Immature natural killer cell (primary cell): ENCODE measurements around the gene IGF2BP2. TPM values are rescaled to one million over a fixed set of nuclear protein-coding genes. Genes with fewer than 3 reads are reported as not detected.

ENCODE experiments used
- DNase-seq, 3 donors: peaks; one replicate each; pipeline ENCODE4 v3.0.0; 2022; ENCODE audit warnings: mixed read lengths in 1 of 3
- H3K27ac Mint-ChIP-seq, 6 donors: one replicate each; pipeline ENCODE4 v1.8.0; 2020; ENCODE audit warnings: mixed read lengths in 6 of 6, mild to moderate bottlenecking in 5 of 6, inconsistent platforms in 4 of 6, moderate library complexity in 3 of 6
- H3K27me3 Mint-ChIP-seq, 3 donors: one replicate each; pipeline ENCODE4 v1.8.0; 2020 to 2021; ENCODE audit warnings: low read depth in 3 of 3, mild to moderate bottlenecking in 3 of 3, mixed read lengths in 3 of 3, moderate library complexity in 3 of 3, inconsistent platforms in 1 of 3
- H3K36me3 Mint-ChIP-seq, 3 donors: one replicate each; pipeline ENCODE4 v1.8.0; 2020; ENCODE audit warnings: mixed read lengths in 3 of 3, inconsistent platforms in 2 of 3, mild to moderate bottlenecking in 2 of 3
- H3K4me1 Mint-ChIP-seq, 2 donors: one replicate each; pipeline ENCODE4 v1.8.0; 2020; ENCODE audit warnings: inconsistent platforms in 2 of 2, mild to moderate bottlenecking in 2 of 2, mixed read lengths in 2 of 2, moderate library complexity in 1 of 2
- H3K4me3 Mint-ChIP-seq, 5 donors: one replicate each; pipeline ENCODE4 v1.8.0; 2020; ENCODE audit warnings: mild to moderate bottlenecking in 5 of 5, mixed read lengths in 5 of 5, inconsistent platforms in 3 of 5, moderate library complexity in 3 of 5
- H3K9me3 Mint-ChIP-seq, 6 donors: one replicate each; pipeline ENCODE4 v1.8.0; 2020; ENCODE audit warnings: mild to moderate bottlenecking in 6 of 6, mixed read lengths in 6 of 6, inconsistent platforms in 4 of 6, moderate library complexity in 3 of 6
- polyA plus RNA-seq, 3 donors: library from polyadenylated mRNA; unstranded; fragments of 300-500 nt; fragmentation: Illumina TruSeq; gene quantifications; one replicate each; pipeline ENCODE4 v1.2.3, GENCODE V29; 2021

Gene IGF2BP2
- polyA plus RNA-seq, 3 donors from 2014 or later = 0.42 to 0.86 (median 0.43) TPM

DNA sequence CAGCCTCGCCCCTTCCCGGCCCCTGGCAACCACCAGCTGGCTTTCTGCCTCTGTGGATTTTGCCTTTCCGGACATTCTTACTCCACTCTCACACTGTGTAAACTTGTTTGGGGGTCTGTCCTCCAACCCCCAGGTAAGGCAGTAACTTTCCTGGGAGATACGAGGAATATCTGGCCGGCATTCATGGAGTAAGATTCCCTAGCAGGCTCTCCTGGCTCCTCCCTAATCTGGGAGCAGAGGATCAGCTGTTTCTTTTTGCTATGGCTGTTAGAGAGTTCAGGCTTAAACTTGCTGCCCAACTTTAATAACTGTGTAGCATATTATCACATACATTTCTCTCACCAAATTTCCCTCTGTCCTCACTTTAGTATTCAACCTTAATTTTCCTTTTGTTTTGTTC is 64.3 kb downstream of the IGF2BP2 start:
- Mint-ChIP-seq H3K4me1 (peaks cover 17 to 26% of the 10 kb centered on the region in 2 donors), H3K27me3 (peaks cover 0 to 9% (median 4%) of the 10 kb centered on the region in 3 donors), H3K4me3 (no peak overlapping the region), H3K36me3 (peaks cover 0 to 6% (median 0%) of the 10 kb centered on the region in 3 donors), H3K27ac (peak overlapping the region in 2 of 6 donors; percentile 8 to 61), H3K9me3 (peaks cover 0 to 2% (median 0%) of the 10 kb centered on the region in 6 donors)
- DNase-seq = no peak

DNA sequence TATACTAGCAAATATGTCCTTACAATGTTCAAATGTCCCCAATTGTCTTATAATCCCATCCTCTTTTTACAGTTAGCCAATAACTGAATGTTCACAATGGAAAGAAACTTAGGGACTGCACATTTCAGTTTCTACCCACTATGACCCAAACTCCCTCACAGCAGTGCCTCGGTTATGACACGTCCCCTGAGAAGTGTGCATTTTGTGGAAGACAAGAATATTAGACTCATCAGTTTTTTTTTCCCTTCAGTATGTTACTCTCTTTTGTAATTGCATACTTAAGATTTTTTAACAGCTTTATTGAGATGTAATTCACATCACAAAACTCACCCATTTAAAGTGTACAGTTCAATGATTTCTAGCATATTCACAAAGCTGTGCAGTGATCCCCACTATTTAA is 64.8 kb downstream of the IGF2BP2 start:
- Mint-ChIP-seq H3K4me3 (no peak overlapping the region), H3K9me3 (peaks cover 0 to 2% (median 0%) of the 10 kb centered on the region in 6 donors), H3K27me3 (peaks cover 0 to 6% (median 4%) of the 10 kb centered on the region in 3 donors), H3K27ac (peak overlapping the region in 1 of 6 donors; percentile 61), H3K36me3 (peaks cover 0 to 6% (median 0%) of the 10 kb centered on the region in 3 donors), H3K4me1 (peaks cover 17 to 26% of the 10 kb centered on the region in 2 donors)
- DNase-seq = no peak

DNA sequence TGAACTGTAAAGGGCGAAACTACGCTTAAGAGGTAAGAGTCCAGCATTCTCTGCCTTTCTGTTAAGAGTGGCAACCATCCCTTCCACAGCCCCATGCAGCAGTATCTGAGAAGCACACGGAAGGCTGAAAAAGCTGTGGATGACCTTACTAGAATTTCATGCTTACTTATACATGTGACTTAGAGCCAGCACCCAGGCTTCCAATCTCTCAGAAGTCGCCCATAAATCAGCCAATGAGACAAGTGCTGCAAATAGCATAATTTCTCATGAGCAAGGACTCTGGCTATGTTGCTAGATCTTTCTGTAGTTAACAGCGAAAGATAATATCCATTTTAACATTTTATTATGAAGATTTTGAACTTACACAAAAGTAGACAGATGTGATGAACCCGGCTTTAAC is 65.3 kb downstream of the IGF2BP2 start:
- H3K27ac Mint-ChIP-seq = peak overlapping the region in 1 of 6 donors; percentile 61
- peaks cover 0 to 8% (median 2%) of the 10 kb centered on the region in 3 donors for H3K36me3 Mint-ChIP-seq
- no peak for DNase-seq
- peaks cover 0 to 6% (median 4%) of the 10 kb centered on the region in 3 donors for H3K27me3 Mint-ChIP-seq
- no peak overlapping the region for H3K4me3 Mint-ChIP-seq
- H3K4me1 Mint-ChIP-seq = peaks cover 17 to 26% of the 10 kb centered on the region in 2 donors
- peaks cover 0 to 2% (median under 1%) of the 10 kb centered on the region in 6 donors for H3K9me3 Mint-ChIP-seq

DNA sequence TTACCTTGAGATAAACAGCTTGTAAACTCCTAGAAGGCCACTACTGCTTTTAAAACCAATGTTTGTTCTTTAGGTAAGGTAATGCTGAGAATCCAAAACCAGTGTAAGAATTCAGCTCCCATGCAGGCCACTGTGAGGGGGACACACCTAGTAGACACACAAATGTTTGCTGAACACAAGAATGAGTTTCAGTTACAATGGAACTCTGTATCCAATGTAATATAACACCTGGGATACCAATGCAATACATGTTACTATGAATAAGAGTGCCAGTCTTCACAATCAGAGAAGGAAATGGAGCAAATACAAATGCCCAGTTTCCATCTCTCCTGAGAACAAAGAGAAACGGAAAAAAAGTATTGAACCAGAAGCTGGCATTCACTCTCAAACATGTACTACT is 65.9 kb downstream of the IGF2BP2 start:
- H3K27me3 Mint-ChIP-seq = peaks cover 0 to 6% (median 4%) of the 10 kb centered on the region in 3 donors
- DNase-seq = no peak
- H3K36me3 Mint-ChIP-seq = peaks cover 0 to 12% (median 6%) of the 10 kb centered on the region in 3 donors
- no peak overlapping the region for H3K4me3 Mint-ChIP-seq
- H3K9me3 Mint-ChIP-seq = peaks cover 0 to 5% (median 1%) of the 10 kb centered on the region in 6 donors
- H3K27ac Mint-ChIP-seq = no peak overlapping the region
- peaks cover 17 to 26% of the 10 kb centered on the region in 2 donors for H3K4me1 Mint-ChIP-seq

DNA sequence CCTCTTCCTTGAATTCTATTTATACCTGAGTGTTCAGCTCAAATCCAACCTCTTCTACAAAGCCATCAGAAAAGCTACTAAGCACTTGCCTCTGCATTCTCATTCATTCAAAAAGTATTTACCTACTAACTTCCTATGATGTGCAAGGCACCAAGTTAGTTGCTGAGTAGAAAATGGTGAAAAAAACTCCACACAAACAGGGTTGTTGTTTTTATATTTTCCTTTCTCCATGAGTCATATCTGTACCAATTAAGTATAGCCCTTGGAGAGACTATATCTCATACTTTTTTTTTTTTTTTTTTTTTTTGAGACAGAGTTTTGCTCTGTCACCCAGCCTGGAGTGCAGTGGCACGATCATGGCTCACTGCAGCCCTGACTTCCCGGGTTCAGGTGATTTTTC is 67.7 kb downstream of the IGF2BP2 start:
- peaks cover 10 to 12% of the 10 kb centered on the region in 2 donors for H3K4me1 Mint-ChIP-seq
- no peak overlapping the region for H3K4me3 Mint-ChIP-seq
- peaks cover 0 to 12% (median 6%) of the 10 kb centered on the region in 3 donors for H3K36me3 Mint-ChIP-seq
- H3K27ac Mint-ChIP-seq = no peak overlapping the region
- no peak for DNase-seq
- H3K9me3 Mint-ChIP-seq = peaks cover 0 to 5% (median 1%) of the 10 kb centered on the region in 6 donors
- peaks cover 0 to 6% (median 4%) of the 10 kb centered on the region in 3 donors for H3K27me3 Mint-ChIP-seq

DNA sequence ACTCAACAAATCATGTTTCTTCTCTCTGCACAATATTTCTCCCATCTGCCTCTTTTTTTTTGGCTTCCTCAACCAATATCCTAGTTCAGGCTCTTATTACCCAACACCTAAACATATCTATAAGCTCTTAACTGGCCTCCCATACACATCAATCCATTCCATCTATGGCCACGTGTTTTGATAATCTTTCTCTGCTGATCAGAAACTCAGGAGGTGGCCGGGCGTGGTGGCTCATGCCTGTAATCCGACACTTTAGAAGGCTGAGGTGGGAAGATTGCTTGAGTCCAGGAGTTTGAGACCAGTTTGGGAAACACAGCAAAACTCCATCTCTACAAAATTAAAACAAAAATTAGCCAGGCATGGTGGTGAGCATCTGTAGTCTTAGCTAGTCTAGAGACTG is 68.4 kb downstream of the IGF2BP2 start:
- Mint-ChIP-seq H3K27me3 (peaks cover 0 to 6% (median 0%) of the 10 kb centered on the region in 3 donors), H3K9me3 (peaks cover 0 to 5% (median 1%) of the 10 kb centered on the region in 6 donors), H3K36me3 (peaks cover 0 to 12% (median 6%) of the 10 kb centered on the region in 3 donors), H3K4me3 (no peak overlapping the region), H3K4me1 (peaks cover 5 to 7% of the 10 kb centered on the region in 2 donors), H3K27ac (no peak overlapping the region)
- no peak for DNase-seq

DNA sequence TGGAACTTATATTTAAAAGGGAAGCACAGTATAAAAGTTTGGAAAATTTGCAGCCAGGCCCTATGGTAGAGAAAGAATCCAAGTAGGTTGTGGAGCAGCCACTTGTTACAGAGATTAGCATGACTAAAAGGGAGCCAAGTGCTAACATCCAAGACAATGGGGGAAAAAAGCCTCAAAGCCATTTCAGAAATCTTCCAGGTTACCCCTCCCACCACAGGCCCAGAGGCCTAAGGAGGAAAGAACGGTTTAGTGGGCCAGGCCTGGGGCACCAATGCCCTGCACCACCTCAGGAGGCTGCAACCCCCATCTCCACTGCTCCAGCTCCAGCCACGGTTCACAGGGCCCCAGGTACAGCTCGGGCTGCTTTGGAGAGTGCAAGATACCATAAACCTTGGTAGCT is 69.9 kb downstream of the IGF2BP2 start:
- peaks cover 0 to 2% (median 0%) of the 10 kb centered on the region in 3 donors for H3K27me3 Mint-ChIP-seq
- H3K4me3 Mint-ChIP-seq = no peak overlapping the region
- peaks cover 0 to 5% (median 1%) of the 10 kb centered on the region in 6 donors for H3K9me3 Mint-ChIP-seq
- no peak for DNase-seq
- peaks cover 0 to 12% (median 6%) of the 10 kb centered on the region in 3 donors for H3K36me3 Mint-ChIP-seq
- no peak overlapping the region for H3K27ac Mint-ChIP-seq
- no peaks in the 10 kb centered on the region for H3K4me1 Mint-ChIP-seq

DNA sequence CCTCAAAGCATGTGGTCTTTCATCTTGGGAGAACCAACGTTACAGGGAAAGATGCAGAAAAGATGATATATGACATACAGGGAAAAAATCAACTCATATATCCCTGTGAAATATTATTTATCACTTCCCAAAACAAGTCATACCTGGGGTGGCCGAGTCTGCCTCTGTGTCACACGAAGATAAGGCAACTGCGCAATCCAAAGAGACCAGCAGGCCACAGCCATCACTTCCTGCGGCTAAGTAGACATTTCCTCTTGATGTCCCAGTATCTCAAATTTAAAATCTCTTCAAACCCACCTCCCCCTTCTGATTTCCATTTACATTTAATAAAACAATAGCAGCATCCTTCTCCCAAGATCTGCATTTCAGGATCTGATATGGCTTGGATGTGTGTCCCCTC is 71.5 kb downstream of the IGF2BP2 start:
- no peak overlapping the region for H3K4me3 Mint-ChIP-seq
- H3K36me3 Mint-ChIP-seq = peaks cover 0 to 12% (median 6%) of the 10 kb centered on the region in 3 donors
- H3K9me3 Mint-ChIP-seq = peaks cover 0 to 5% (median 1%) of the 10 kb centered on the region in 6 donors
- H3K27ac Mint-ChIP-seq = no peak overlapping the region
- H3K4me1 Mint-ChIP-seq = no peaks in the 10 kb centered on the region
- peaks cover 0 to 2% (median 0%) of the 10 kb centered on the region in 3 donors for H3K27me3 Mint-ChIP-seq
- no peak for DNase-seq

DNA sequence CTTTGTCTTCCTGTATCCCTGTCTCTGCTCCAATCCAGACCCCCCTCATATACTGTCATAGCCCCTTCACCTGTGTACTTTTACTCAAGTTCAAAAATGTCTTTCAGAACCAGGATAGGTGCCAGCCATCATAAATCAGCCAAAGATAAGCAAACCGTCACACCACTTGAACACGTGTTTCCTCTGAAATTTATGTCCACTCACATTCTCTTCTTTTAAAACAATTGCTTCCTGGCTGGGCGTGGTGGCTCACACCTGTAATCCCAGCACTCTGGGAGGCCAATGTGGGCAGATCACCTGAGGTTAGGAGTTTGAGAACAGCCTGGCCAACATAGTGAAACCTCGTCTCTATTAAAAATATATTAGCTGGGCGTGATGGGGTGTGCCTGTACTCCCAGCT is 74.1 kb downstream of the IGF2BP2 start:
- Mint-ChIP-seq H3K4me3 (no peak overlapping the region), H3K36me3 (peaks cover 0 to 6% (median 6%) of the 10 kb centered on the region in 3 donors), H3K9me3 (peaks cover 0 to 5% (median 0%) of the 10 kb centered on the region in 6 donors), H3K27me3 (no peaks in the 10 kb centered on the region), H3K27ac (no peak overlapping the region), H3K4me1 (peaks cover 5 to 10% of the 10 kb centered on the region in 2 donors)
- no peak for DNase-seq

DNA sequence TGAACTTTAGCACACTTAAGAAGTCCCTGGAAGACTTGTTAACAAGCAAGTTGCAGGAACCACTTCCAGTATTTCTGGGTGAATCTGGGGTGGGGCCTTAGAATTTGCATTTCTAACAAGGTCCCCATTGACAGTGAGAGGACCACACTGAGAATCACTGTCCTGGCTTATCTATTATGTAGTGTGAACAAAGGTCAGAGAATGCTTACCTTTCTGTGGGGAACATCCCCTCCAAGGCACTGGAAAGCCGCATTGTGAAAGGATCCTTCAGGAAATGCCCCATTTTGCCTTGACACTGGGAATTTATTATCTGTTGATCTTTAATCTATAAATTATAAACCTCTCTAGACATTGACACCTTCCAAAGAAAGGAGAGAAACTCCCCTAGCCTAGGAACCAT is 74.8 kb downstream of the IGF2BP2 start:
- H3K4me3 Mint-ChIP-seq = no peak overlapping the region
- H3K36me3 Mint-ChIP-seq = peaks cover 0 to 6% (median 6%) of the 10 kb centered on the region in 3 donors
- H3K27me3 Mint-ChIP-seq = no peaks in the 10 kb centered on the region
- peaks cover 9 to 16% of the 10 kb centered on the region in 2 donors for H3K4me1 Mint-ChIP-seq
- H3K27ac Mint-ChIP-seq = no peak overlapping the region
- peaks cover 0 to 5% (median 0%) of the 10 kb centered on the region in 6 donors for H3K9me3 Mint-ChIP-seq
- DNase-seq = no peak

DNA sequence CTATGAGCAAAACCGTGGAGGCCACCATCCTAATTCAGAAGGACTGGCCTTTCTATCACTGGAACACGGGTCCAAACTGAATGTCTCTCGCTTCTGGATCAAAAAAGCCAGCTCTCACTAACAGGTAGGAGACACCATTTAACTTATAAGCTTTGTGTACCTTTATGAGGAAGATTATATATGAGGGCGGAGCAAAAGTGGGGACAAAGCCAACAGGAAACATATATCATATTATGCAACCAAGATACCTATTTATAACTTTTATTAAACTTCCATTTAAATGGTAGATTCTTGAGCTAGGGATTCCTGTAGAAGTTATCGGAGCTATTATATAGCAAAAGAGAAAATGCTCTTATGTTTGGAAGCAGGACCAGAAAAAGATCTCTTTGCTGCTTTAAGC is 78.4 kb downstream of the IGF2BP2 start:
- no peak overlapping the region for H3K27ac Mint-ChIP-seq
- H3K9me3 Mint-ChIP-seq = no peaks in the 10 kb centered on the region
- peaks cover 9 to 16% of the 10 kb centered on the region in 2 donors for H3K4me1 Mint-ChIP-seq
- DNase-seq = no peak
- no peaks in the 10 kb centered on the region for H3K36me3 Mint-ChIP-seq
- no peaks in the 10 kb centered on the region for H3K27me3 Mint-ChIP-seq
- no peak overlapping the region for H3K4me3 Mint-ChIP-seq

DNA sequence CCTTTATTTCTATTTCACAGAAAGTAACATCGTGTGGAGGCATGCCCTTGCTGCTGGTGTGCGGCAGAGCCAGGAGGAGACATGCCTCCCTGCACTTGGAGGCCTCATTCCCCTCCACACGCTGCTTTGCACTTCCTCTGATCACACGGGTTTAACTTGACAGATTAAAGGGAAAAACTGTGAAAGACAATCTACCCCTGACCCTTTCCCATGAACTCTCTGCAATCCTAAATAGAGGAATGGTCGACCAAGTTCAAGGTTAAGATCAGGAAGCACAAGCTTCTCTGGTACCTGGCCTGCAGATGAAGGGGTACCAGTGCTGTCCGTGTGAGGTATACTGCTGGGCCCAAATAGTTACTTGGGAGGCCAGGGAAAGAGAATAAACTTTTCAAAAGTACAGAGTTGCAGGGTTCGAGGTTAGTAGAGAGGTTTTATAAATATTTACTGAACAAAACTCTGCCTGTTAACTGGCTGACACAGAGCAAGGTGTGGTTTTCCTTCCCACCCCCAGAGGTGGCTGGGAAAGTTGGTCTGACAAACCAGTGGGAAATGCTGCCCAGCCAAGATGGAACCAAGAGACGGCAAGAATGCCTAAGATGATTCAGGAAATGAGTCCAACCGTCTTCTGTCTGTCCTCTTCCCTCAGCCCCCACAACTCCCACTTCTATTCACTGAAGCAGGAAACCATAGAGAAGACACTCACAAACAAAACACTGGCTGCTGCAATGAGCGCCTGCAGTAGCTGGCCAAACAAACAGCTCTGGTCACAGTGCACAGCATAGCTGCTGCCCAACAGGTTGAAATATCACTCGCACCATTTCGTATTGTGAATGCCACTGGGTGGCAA is 79.6 kb downstream of the IGF2BP2 start:
- peak overlapping the region in 2 of 5 donors; percentile 26 to 41 for H3K4me3 Mint-ChIP-seq

DNA sequence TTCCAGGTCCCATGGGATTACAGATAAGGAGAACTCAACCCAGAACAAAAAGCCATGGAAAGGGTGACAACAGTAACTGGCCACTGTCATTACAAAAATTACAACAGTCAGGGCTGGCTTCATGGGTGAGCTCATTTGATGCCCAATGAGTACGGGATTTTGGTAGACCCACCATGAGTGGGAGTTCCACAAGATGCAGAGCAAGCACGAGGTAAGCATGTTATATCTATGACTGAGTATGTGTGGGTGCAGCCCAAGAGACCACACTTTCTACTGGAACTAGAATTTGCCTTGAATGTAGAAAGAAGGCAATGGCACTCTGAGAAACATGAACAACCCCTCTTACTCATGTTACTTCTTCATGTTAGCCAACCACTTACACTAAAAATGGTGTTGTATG is 83.3 kb downstream of the IGF2BP2 start:
- Mint-ChIP-seq H3K9me3 (no peaks in the 10 kb centered on the region), H3K27ac (no peak overlapping the region), H3K4me1 (peaks cover 9 to 15% of the 10 kb centered on the region in 2 donors), H3K36me3 (no peaks in the 10 kb centered on the region), H3K4me3 (no peak overlapping the region), H3K27me3 (peaks cover 0 to 4% (median 0%) of the 10 kb centered on the region in 3 donors)
- no peak for DNase-seq

More for the DNA sequence above, 79.6 kb downstream of the IGF2BP2 start:
- no peak for DNase-seq
- Mint-ChIP-seq H3K27me3 (no peaks in the 10 kb centered on the region), H3K9me3 (no peaks in the 10 kb centered on the region), H3K27ac (peak overlapping the region in 1 of 6 donors; percentile 63), H3K36me3 (no peaks in the 10 kb centered on the region), H3K4me1 (peaks cover 9 to 16% of the 10 kb centered on the region in 2 donors)

DNA sequence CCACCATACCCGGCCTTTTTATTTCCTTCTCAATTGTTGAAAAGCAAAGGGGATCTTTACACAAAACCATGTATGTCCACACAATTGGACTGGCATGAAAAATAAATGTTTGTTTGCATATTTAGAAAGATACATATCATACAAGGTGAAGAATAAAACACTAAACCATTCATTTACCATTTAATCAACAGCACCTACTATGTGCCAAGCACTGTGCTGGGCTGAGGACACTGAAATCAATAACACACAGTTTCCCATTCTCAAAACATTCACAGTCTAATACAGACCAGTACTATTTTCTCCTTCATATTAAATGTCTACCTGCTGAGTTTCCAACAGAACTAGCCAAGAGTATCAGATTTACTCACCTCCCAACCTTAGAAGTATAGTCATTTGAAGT is 84.7 kb downstream of the IGF2BP2 start:
- DNase-seq = no peak
- Mint-ChIP-seq H3K9me3 (no peaks in the 10 kb centered on the region), H3K4me1 (peaks cover 0 to under 1% of the 10 kb centered on the region in 2 donors), H3K36me3 (no peaks in the 10 kb centered on the region), H3K4me3 (no peak overlapping the region), H3K27me3 (peaks cover 0 to 4% (median 0%) of the 10 kb centered on the region in 3 donors), H3K27ac (no peak overlapping the region)
